Bronchial epithelial cell (primary cell): Measurements from ENCODE around the gene MPZL1. TPM values are rescaled to one million over a fixed set of nuclear protein-coding genes. Genes with fewer than 3 reads are reported as not detected.

ENCODE experiments used
- DNase-seq: peaks from one replicate; pipeline ENCODE4 v3.0.0-alpha.2; 2010; ENCODE audit warnings: low read depth
- FAIRE-seq: peaks from 2 replicates; lab custom pipeline; 2011; peaks lifted over from hg19 to GRCh38; lab: Jason Lieb, UNC
- H3K27me3 ChIP-seq: 2 replicates; pipeline ENCODE4 v1.5.1; 2011; ENCODE audit warnings: low read length; ENCODE audit not compliant: control insufficient read depth, insufficient read depth
- H3K36me3 ChIP-seq: 2 replicates; pipeline ENCODE4 v1.5.1; 2011; ENCODE audit warnings: low read length; ENCODE audit not compliant: control insufficient read depth, insufficient read depth
- H3K4me3 ChIP-seq: 2 replicates; pipeline ENCODE4 v1.5.1; 2011; ENCODE audit warnings: mild to moderate bottlenecking, low read depth, low read length, control low read depth
- CTCF ChIP-seq: IDR thresholded peaks from 2 replicates; pipeline ENCODE4 v1.5.1; 2011; ENCODE audit warnings: mild to moderate bottlenecking, moderate library complexity, low read length, control low read depth, inconsistent platforms; ENCODE audit not compliant: insufficient read depth, severe bottlenecking
- total RNA-seq: library from RNA; depleted of rRNA; stranded (reverse); fragments of >200 nt; gene quantifications from 2 replicates; pipeline ENCODE4 v1.2.1, GENCODE V29; 2014

The MPZL1 gene
- total RNA-seq, 1 donor from 2014 or later = 95.6 TPM

- no peak for FAIRE-seq
- no peak for TF ChIP-seq CTCF
- peaks cover 2% of the 10 kb centered on the region for H3K36me3 ChIP-seq
- no peak overlapping the region for H3K4me3 ChIP-seq
- H3K27me3 ChIP-seq = no peaks in the 10 kb centered on the region
- DNase-seq = no peak
Measured at GRCh38 chr1:167744901-167745300, 23.1 kb downstream of the MPZL1 start.

- H3K4me3 ChIP-seq = no peak overlapping the region
- no peak for TF ChIP-seq CTCF
- no peaks in the 10 kb centered on the region for H3K27me3 ChIP-seq
- H3K36me3 ChIP-seq = peaks cover 2% of the 10 kb centered on the region
- no peak for FAIRE-seq
- DNase-seq = no peak
Measured at GRCh38 chr1:167746013-167746672, 24.4 kb downstream of the MPZL1 start.

- Histone ChIP-seq H3K36me3 (peaks cover 2% of the 10 kb centered on the region), H3K27me3 (no peaks in the 10 kb centered on the region), H3K4me3 (no peak overlapping the region)
- TF ChIP-seq CTCF = no peak
- DNase-seq = no peak
- FAIRE-seq = no peak
Measured at GRCh38 chr1:167746988-167747655, 25.3 kb downstream of the MPZL1 start.

- FAIRE-seq = no peak
- H3K4me3 ChIP-seq = no peak overlapping the region
- DNase-seq = no peak
- no peak for TF ChIP-seq CTCF
- H3K36me3 ChIP-seq = peaks cover 2% of the 10 kb centered on the region
- H3K27me3 ChIP-seq = no peaks in the 10 kb centered on the region
Measured at GRCh38 chr1:167747988-167748387, 26.2 kb downstream of the MPZL1 start.

GRCh38 chr1:167748906-167749305 lies 27.1 kb downstream of the MPZL1 start:
- DNase-seq (no peak), FAIRE-seq (no peak)
- peaks cover 2% of the 10 kb centered on the region for H3K36me3 ChIP-seq
- TF ChIP-seq CTCF = no peak
- no peaks in the 10 kb centered on the region for H3K27me3 ChIP-seq
- no peak overlapping the region for H3K4me3 ChIP-seq

GRCh38 chr1:167749741-167750140 lies 28.0 kb downstream of the MPZL1 start:
- no peak for TF ChIP-seq CTCF
- DNase-seq = no peak
- Histone ChIP-seq H3K36me3 (peaks cover 2% of the 10 kb centered on the region), H3K4me3 (no peak overlapping the region), H3K27me3 (no peaks in the 10 kb centered on the region)
- FAIRE-seq = no peak
